K562 treated with DMSO at 1 percent for 24 hours (cell line): ENCODE measurements around the gene KLHL22. TPM values are rescaled to one million over a fixed set of nuclear protein-coding genes. Genes with fewer than 3 reads are reported as not detected.

Experiments
- total RNA-seq: library from RNA; unstranded; fragments of 300-600 nt; gene quantifications from 2 replicates; pipeline ENCODE4 v1.2.3, GENCODE V29; 2022; ENCODE audit warnings: low read depth; ENCODE audit not compliant: insufficient read depth

KLHL22 gene
- 51.9 and 54.5 TPM in 2 replicates for total RNA-seq

GRCh38 chr22:20494978-20495860, at the start of gene KLHL22:
Gene KLHL22 (minus strand): TSS chr22:20495795. CDS start chr22:20489211, 6,584 bp downstream.

GRCh38 chr22:20507253-20508066, 11.9 kb upstream of the KLHL22 start, which contains the start of gene MED15:
Gene MED15 (plus strand): TSS chr22:20507610. CDS start chr22:20507679, 69 bp downstream.

GRCh38 chr22:20437613-20438426, 57.8 kb downstream of the KLHL22 start, which contains the start of gene SCARF2:
Gene SCARF2 (minus strand): TSS chr22:20437825. CDS start chr22:20437754, 71 bp downstream.

GRCh38 chr22:20393705-20394476, 101.7 kb downstream of the KLHL22 start, which contains the start of gene ZNF74:
Gene ZNF74 (plus strand): TSS chr22:20394151. CDS start chr22:20394629, 478 bp downstream.

Other genes with a start within 250 kb of the KLHL22 start
- 11.8 and 12.8 TPM in 2 replicates for gene RTN4R, start 227.5 kb downstream of the KLHL22 start, total RNA-seq
- gene DGCR6L, start 175.7 kb downstream of the KLHL22 start, total RNA-seq: 407 and 409 TPM in 2 replicates
- 63.7 and 66.0 TPM in 2 replicates for gene ZNF74, start 101.6 kb downstream of the KLHL22 start, total RNA-seq
- 8.2 and 10.4 TPM in 2 replicates for gene SCARF2, start 58.0 kb downstream of the KLHL22 start, total RNA-seq
- gene MED15, start 11.8 kb upstream of the KLHL22 start, total RNA-seq: 343 and 353 TPM in 2 replicates